Fibroblast of lung (primary cell): ENCODE results near the gene SP140L. TPM values are rescaled to one million over a fixed set of nuclear protein-coding genes. Genes with fewer than 3 reads are reported as not detected.
A peak's percentile ranks its signal among the peaks of the same experiment; 100 is the strongest.

Experiments
- DNase-seq, 2 donors: peaks; one replicate each; pipeline versions ENCODE4 v3.0.0 to v3.0.0-alpha.2; 2010; ENCODE audit warnings: low read depth in 2 of 2
- H2AFZ ChIP-seq: 2 replicates; pipeline ENCODE4 v1.5.1; 2012; ENCODE audit warnings: low read length, control low read depth, inconsistent platforms
- H3K27ac ChIP-seq: 2 replicates; pipeline ENCODE4 v1.5.1; 2011; ENCODE audit warnings: low read length, control low read depth; ENCODE audit not compliant: insufficient read depth
- H3K27me3 ChIP-seq: 2 replicates; pipeline ENCODE4 v1.5.1; 2011; ENCODE audit warnings: mild to moderate bottlenecking, low read length; ENCODE audit not compliant: control insufficient read depth, insufficient read depth
- H3K36me3 ChIP-seq: 2 replicates; pipeline ENCODE4 v1.5.1; 2011; ENCODE audit warnings: low read length; ENCODE audit not compliant: control insufficient read depth, insufficient read depth
- H3K4me1 ChIP-seq: 2 replicates; pipeline ENCODE4 v1.5.1; 2011; ENCODE audit warnings: low read length; ENCODE audit not compliant: control insufficient read depth, insufficient read depth; ENCODE audit errors: extremely low read depth
- H3K4me2 ChIP-seq: 2 replicates; pipeline ENCODE4 v1.5.1; 2011; ENCODE audit warnings: low read length, control low read depth; ENCODE audit not compliant: insufficient read depth; ENCODE audit errors: extremely low read depth
- H3K4me3 ChIP-seq, 4 experiments: fragments of 200-600 bp in 1 of 4; sonication (generic) in 1 of 4; replicated peaks in 1 of 4; 2 replicates each; pipeline ENCODE4 v1.5.1; 2011 to 2016; ENCODE audit warnings: low read length in 4 of 4, low read depth in 3 of 4, mild to moderate bottlenecking in 3 of 4, control low read depth in 2 of 4, inconsistent platforms in 1 of 4, mixed read lengths in 1 of 4; ENCODE audit not compliant: insufficient read depth in 1 of 4; ENCODE audit errors: control extremely low read depth in 1 of 4
- H3K79me2 ChIP-seq: 2 replicates; pipeline ENCODE4 v1.5.1; 2012; ENCODE audit warnings: mild to moderate bottlenecking, low read length, inconsistent platforms; ENCODE audit not compliant: control insufficient read depth, insufficient read depth
- H3K9ac ChIP-seq: 2 replicates; pipeline ENCODE4 v1.5.1; 2011; ENCODE audit warnings: mild to moderate bottlenecking, low read length, control low read depth; ENCODE audit not compliant: insufficient read depth
- H3K9me3 ChIP-seq: 2 replicates; pipeline ENCODE4 v1.5.1; 2012; ENCODE audit warnings: low read depth, low read length; ENCODE audit not compliant: control insufficient read depth, insufficient read depth
- H4K20me1 ChIP-seq: 2 replicates; pipeline ENCODE4 v1.5.1; 2011; ENCODE audit warnings: low read length; ENCODE audit not compliant: control insufficient read depth, insufficient read depth; ENCODE audit errors: extremely low read depth
- CTCF ChIP-seq, 2 donors: IDR thresholded peaks in 1 of 2; conservative IDR thresholded peaks in 1 of 2; 1 replicate in 1 of 2; 2 replicates in 1 of 2; pipeline ENCODE4 v1.5.1; 2011 to 2012; ENCODE audit warnings: low read length in 2 of 2, control low read depth in 1 of 2, inconsistent platforms in 1 of 2, low read depth in 1 of 2, mild to moderate bottlenecking in 1 of 2
- EZH2 ChIP-seq: IDR thresholded peaks from 2 replicates; pipeline ENCODE4 v1.5.1; 2012; ENCODE audit warnings: low read length, control low read depth, mild to moderate bottlenecking; ENCODE audit errors: missing control alignments
- polyA plus RNA-seq, 2 donors: library from polyadenylated mRNA; depleted of rRNA in 1 of 2; stranded (reverse) in 1 of 2; unstranded in 1 of 2; fragments of >200 nt; gene quantifications; 2 replicates each; pipeline ENCODE4 v1.2.1, GENCODE V29; 2011 to 2012; ENCODE audit warnings: missing spikeins in 1 of 2
- total RNA-seq: library from RNA; depleted of rRNA; stranded (reverse); fragments of >200 nt; gene quantifications from 2 replicates; pipeline ENCODE4 v1.2.1, GENCODE V29; 2014

SP140L gene
- total and polyA plus RNA-seq, 2 donors (not counting 1 experiment from before 2014, with no cell fraction given), result 10.9 to 16.9 TPM

- H3K4me1 ChIP-seq, result no peaks in the 10 kb centered on the region
- H3K27ac ChIP-seq, result no peak overlapping the region
- H3K36me3 ChIP-seq, result no peaks in the 10 kb centered on the region
- no peak overlapping the region for H3K4me3 ChIP-seq
- no peaks in the 10 kb centered on the region for H4K20me1 ChIP-seq
- peak; percentile 14 to 37 for DNase-seq
- H3K79me2 ChIP-seq, result no peaks in the 10 kb centered on the region
- H3K9me3 ChIP-seq, result no peaks in the 10 kb centered on the region
- no peaks in the 10 kb centered on the region for H3K27me3 ChIP-seq
- no peak for TF ChIP-seq CTCF (conservative IDR thresholded peaks at IDR 0.05 in 1 of 2, IDR thresholded peaks at IDR 0.05 in 1 of 2; ENCODE audit: low read depth in 1 of 2, low read length in 2 of 2)
- TF ChIP-seq EZH2, result no peak
- H3K9ac ChIP-seq, result no peak overlapping the region
- H2AFZ ChIP-seq, result no peak overlapping the region
- H3K4me2 ChIP-seq, result no peak overlapping the region
These were observed 31.3 kb downstream of the SP140L start for GRCh38 chr2:230358305-230358704.

GRCh38 chr2:230360028-230360427 is 33.0 kb downstream of the SP140L start:
- H3K27me3 ChIP-seq, result no peaks in the 10 kb centered on the region
- H3K79me2 ChIP-seq, result no peaks in the 10 kb centered on the region
- no peak overlapping the region for H3K4me2 ChIP-seq
- no peak for TF ChIP-seq CTCF (conservative IDR thresholded peaks at IDR 0.05 in 1 of 2, IDR thresholded peaks at IDR 0.05 in 1 of 2; ENCODE audit: low read depth in 1 of 2, low read length in 2 of 2)
- no peak for TF ChIP-seq EZH2
- DNase-seq, result no peak
- H3K27ac ChIP-seq, result no peak overlapping the region
- H3K4me1 ChIP-seq, result no peaks in the 10 kb centered on the region
- no peaks in the 10 kb centered on the region for H3K36me3 ChIP-seq
- no peak overlapping the region for H3K9ac ChIP-seq
- no peaks in the 10 kb centered on the region for H3K9me3 ChIP-seq
- H3K4me3 ChIP-seq, result no peak overlapping the region
- no peaks in the 10 kb centered on the region for H4K20me1 ChIP-seq
- no peak overlapping the region for H2AFZ ChIP-seq

GRCh38 chr2:230362030-230362691 is 35.2 kb downstream of the SP140L start:
- Histone ChIP-seq H3K9me3 (no peaks in the 10 kb centered on the region), H3K36me3 (no peaks in the 10 kb centered on the region)
- TF ChIP-seq CTCF (conservative IDR thresholded peaks at IDR 0.05 in 1 of 2, IDR thresholded peaks at IDR 0.05 in 1 of 2; ENCODE audit: low read depth in 1 of 2, low read length in 2 of 2), result no peak
- no peak for TF ChIP-seq EZH2

More at GRCh38 chr2:230362030-230362691, 35.2 kb downstream of the SP140L start:
- no peak for DNase-seq
- no peaks in the 10 kb centered on the region for H4K20me1 ChIP-seq
- no peak overlapping the region for H3K9ac ChIP-seq
- no peak overlapping the region for H2AFZ ChIP-seq
- H3K4me2 ChIP-seq, result no peak overlapping the region
- H3K4me1 ChIP-seq, result no peaks in the 10 kb centered on the region
- no peaks in the 10 kb centered on the region for H3K27me3 ChIP-seq
- H3K79me2 ChIP-seq, result no peaks in the 10 kb centered on the region
- no peak overlapping the region for H3K4me3 ChIP-seq
- H3K27ac ChIP-seq, result no peak overlapping the region
